HepG2 (cell line): ENCODE measurements around the gene RPP21. TPM values are rescaled to one million over a fixed set of nuclear protein-coding genes. Genes with fewer than 3 reads are reported as not detected.

Experiments used
- ASH2L ChIP-seq: fragments of 300-600, 200-600 bp; sonication (generic); IDR thresholded peaks from 2 replicates; pipeline ENCODE4 v1.7.0; 2017; ENCODE audit warnings: low read depth, mild to moderate bottlenecking, moderate library complexity, mixed read lengths, low read length; ENCODE audit not compliant: insufficient read length
- ETS1 ChIP-seq: sonication (generic); formaldehyde crosslinking; IDR thresholded peaks from 2 replicates; pipeline ENCODE4 v1.4.0; 2020; ENCODE audit warnings: missing genetic modification reagents
- HNF4A ChIP-seq: sonication (generic); formaldehyde crosslinking; IDR thresholded peaks from 2 replicates; pipeline ENCODE4 v1.4.0; 2020; ENCODE audit warnings: missing genetic modification reagents
- HNF4G ChIP-seq, 2 experiments: sonication (generic) in 1 of 2; formaldehyde crosslinking in 1 of 2; IDR thresholded peaks; 2 replicates each; pipeline versions ENCODE4 v1.4.0 to v1.6.1; 2011 to 2020; ENCODE audit warnings: borderline replicate concordance in 2 of 2, low read depth in 2 of 2, mild to moderate bottlenecking in 2 of 2, low read length in 1 of 2, missing genetic modification reagents in 1 of 2, moderate library complexity in 1 of 2
- IRF9 ChIP-seq: sonication (generic); formaldehyde crosslinking; IDR thresholded peaks from 2 replicates; pipeline ENCODE4 v1.8.0; 2022; ENCODE audit warnings: missing genetic modification reagents, mild to moderate bottlenecking, borderline replicate concordance
- NAIF1 ChIP-seq: sonication (generic); formaldehyde crosslinking; IDR thresholded peaks from 2 replicates; pipeline ENCODE4 v1.5.0; 2020; ENCODE audit warnings: mild to moderate bottlenecking, missing genetic modification reagents, borderline replicate concordance
- NFYB ChIP-seq: sonication (generic); formaldehyde crosslinking; IDR thresholded peaks from 2 replicates; pipeline ENCODE4 v1.4.0; 2020; ENCODE audit warnings: missing genetic modification reagents
- NONO ChIP-seq, 2 experiments: fragments of 450-650 bp in 1 of 2; sonication (generic) in 1 of 2; formaldehyde crosslinking in 1 of 2; IDR thresholded peaks in 1 of 2; conservative IDR thresholded peaks in 1 of 2; 2 replicates each; pipeline versions ENCODE4 v1.6.1 to v1.8.0; 2017 to 2022; ENCODE audit warnings: mild to moderate bottlenecking in 1 of 2, missing genetic modification reagents in 1 of 2, moderate library complexity in 1 of 2
- NR2F6 ChIP-seq, 2 experiments: IDR thresholded peaks; 2 replicates each; pipeline ENCODE4 v1.6.1; 2016; ENCODE audit warnings: antibody characterized with exemption in 1 of 2, mild to moderate bottlenecking in 1 of 2
- SIN3B ChIP-seq: fragments of 150-350 bp; IDR thresholded peaks from 2 replicates; pipeline ENCODE4 v1.6.1; 2014; ENCODE audit warnings: low read length
- TEAD2 ChIP-seq: sonication (generic); formaldehyde crosslinking; IDR thresholded peaks from 2 replicates; pipeline ENCODE4 v1.9.0; 2021; ENCODE audit warnings: missing genetic modification reagents
- TEAD3 ChIP-seq: optimal IDR thresholded peaks from 2 replicates; pipeline ENCODE3; 2016; ENCODE audit warnings: borderline replicate concordance
- ZBTB1 ChIP-seq: sonication (generic); formaldehyde crosslinking; IDR thresholded peaks from 2 replicates; pipeline ENCODE4 v1.4.0; 2020; ENCODE audit warnings: missing genetic modification reagents, borderline replicate concordance
- ZHX2 ChIP-seq, 2 experiments: sonication (generic) in 1 of 2; formaldehyde crosslinking in 1 of 2; IDR thresholded peaks; 2 replicates each; pipeline versions ENCODE4 v1.6.1 to v1.9.0; 2014 to 2022; ENCODE audit warnings: antibody characterized with exemption in 1 of 2, borderline replicate concordance in 1 of 2, inconsistent platforms in 1 of 2, low read depth in 1 of 2, missing genetic modification reagents in 1 of 2
- ZNF335 ChIP-seq: sonication (generic); formaldehyde crosslinking; IDR thresholded peaks from 2 replicates; pipeline ENCODE4 v1.4.0; 2020; ENCODE audit warnings: missing genetic modification reagents
- ZNF44 ChIP-seq: sonication (generic); formaldehyde crosslinking; IDR thresholded peaks from 2 replicates; pipeline ENCODE4 v1.5.1; 2020; ENCODE audit warnings: mild to moderate bottlenecking, missing genetic modification reagents
- ZNF484 ChIP-seq: sonication (generic); formaldehyde crosslinking; IDR thresholded peaks from 2 replicates; pipeline ENCODE4 v1.5.1; 2020; ENCODE audit warnings: mild to moderate bottlenecking, low read depth, missing genetic modification reagents, borderline replicate concordance
- ZNF839 ChIP-seq: sonication (generic); formaldehyde crosslinking; IDR thresholded peaks from 2 replicates; pipeline ENCODE4 v1.4.0; 2020; ENCODE audit warnings: missing genetic modification reagents, mild to moderate bottlenecking, borderline replicate concordance
- ZSCAN21 ChIP-seq: sonication (generic); formaldehyde crosslinking; IDR thresholded peaks from 2 replicates; pipeline ENCODE4 v1.8.0; 2022; ENCODE audit warnings: mild to moderate bottlenecking, missing genetic modification reagents, moderate library complexity, borderline replicate concordance
- polyA plus RNA-seq, 8 experiments: library from polyadenylated mRNA; depleted of rRNA in 3 of 8; stranded (reverse) in 7 of 8; unstranded in 1 of 8; fragments of >200 nt; fragmentation: Illumina TruSeq in 4 of 8; extraction: Trizol in 4 of 8; gene quantifications; 2 replicates each; pipeline versions ENCODE4 v1.2.1 to v1.2.3, GENCODE V29; 2011 to 2016; ENCODE audit warnings: low read depth in 4 of 8, missing spikeins in 1 of 8, mixed read lengths in 1 of 8; ENCODE audit not compliant: insufficient read depth in 1 of 8
- total RNA-seq, 5 experiments: library from RNA; depleted of rRNA; stranded (reverse); fragments of >200 nt; fragmentation: Illumina TruSeq; extraction: Trizol; gene quantifications; 2 replicates each; pipeline ENCODE4 v1.2.3, GENCODE V29; 2016; ENCODE audit warnings: low read depth in 1 of 5

The RPP21 gene
- total and polyA plus RNA-seq, 2 of the 13 experiments (the other 11 are each of a cell fraction or from before 2014, with no cell fraction given): 53.1 to 72.3 TPM

GRCh38 chr6:30378290-30378937 is 33.5 kb downstream of the RPP21 start (continued):
- TF ChIP-seq ETS1 (CRISPR knock-in tag) (0 out of 2 replicates have a peak, but pooled peaks have one; percentile 43), NONO (IDR thresholded peaks at IDR 0.05) (no peak), NONO (CRISPR knock-in tag; conservative IDR thresholded peaks at IDR 0.05) (no peak), SIN3B (no peak), NFYB (CRISPR knock-in tag) (no peak), ZSCAN21 (CRISPR knock-in tag) (no peak), ASH2L (no peak), NAIF1 (CRISPR knock-in tag) (no peak), ZNF335 (CRISPR knock-in tag) (peak; percentile 66), TEAD3 (CRISPR knock-in tag) (no peak), NR2F6 (IDR thresholded peaks at IDR 0.05) (no peak), NR2F6 (CRISPR knock-in tag; IDR thresholded peaks at IDR 0.05) (no peak), ZNF484 (CRISPR knock-in tag) (no peak), IRF9 (CRISPR knock-in tag) (no peak), ZNF839 (no peak), TEAD2 (CRISPR knock-in tag) (no peak), HNF4G (IDR thresholded peaks at IDR 0.05; ENCODE audit: borderline replicate concordance, low read depth, low read length) (no peak), HNF4G (CRISPR knock-in tag; IDR thresholded peaks at IDR 0.05; ENCODE audit: borderline replicate concordance, low read depth) (no peak), ZHX2 (IDR thresholded peaks at IDR 0.05; ENCODE audit: low read depth) (no peak), ZHX2 (CRISPR knock-in tag; IDR thresholded peaks at IDR 0.05; ENCODE audit: borderline replicate concordance) (peak; percentile 68; the same call in 1 of the 2 replicates), HNF4A (CRISPR knock-in tag) (no peak), ZNF44 (CRISPR knock-in tag) (no peak), ZBTB1 (CRISPR knock-in tag) (no peak)
